H1 (cell line): ENCODE measurements around the gene TMEM183A. TPM values are rescaled to one million over a fixed set of nuclear protein-coding genes. Genes with fewer than 3 reads are reported as not detected.

Experiments
- CHD7 ChIP-seq: fragments of 300-600 bp; sonication (generic); IDR thresholded peaks from 2 replicates; pipeline ENCODE4 v1.7.1; 2012; ENCODE audit warnings: low read length, moderate library complexity, mild to moderate bottlenecking, inconsistent platforms; ENCODE audit not compliant: insufficient replicate concordance
- CTCF ChIP-seq, 3 experiments: IDR thresholded peaks; 1 replicate in 2 of 3; 2 replicates in 1 of 3; pipeline versions ENCODE4 v1.5.1 to v1.6.1; 2011; ENCODE audit warnings: low read length in 3 of 3, mild to moderate bottlenecking in 3 of 3, inconsistent platforms in 2 of 3, low read depth in 1 of 3, moderate library complexity in 1 of 3; ENCODE audit not compliant: insufficient read depth in 1 of 3; ENCODE audit errors: control extremely low read depth in 1 of 3
- TAF7 ChIP-seq: optimal IDR thresholded peaks from 2 replicates; pipeline ENCODE3; 2011; ENCODE audit warnings: low read depth, mild to moderate bottlenecking, inconsistent platforms, low read length, moderate library complexity, borderline replicate concordance
- TCF12 ChIP-seq: IDR thresholded peaks from 2 replicates; pipeline ENCODE4 v1.6.1; 2011; ENCODE audit warnings: low read depth, mild to moderate bottlenecking, low read length
- polyA plus RNA-seq, 7 experiments: library from polyadenylated mRNA; depleted of rRNA in 3 of 7; stranded (reverse) in 5 of 7; unstranded in 2 of 7; fragments of >200 nt in 5 of 7; fragments of 200-250 nt in 2 of 7; gene quantifications; 1 replicate in 5 of 7; 2 replicates in 1 of 7; 4 replicates in 1 of 7; pipeline versions ENCODE4 v1.2.1 to v1.2.3, GENCODE V29; 2011 to 2013; ENCODE audit warnings: missing spikeins in 2 of 7, mixed read lengths in 2 of 7
- total RNA-seq: library from RNA; stranded (reverse); fragmentation: NEBNext Ultra II Directional; extraction: Animal tissue kit (Norgen Biotek cat#: 25700); gene quantifications from 2 replicates; pipeline ENCODE4 v1.2.1, GENCODE V29; 2021

TMEM183A gene
- total and polyA plus RNA-seq, 2 of the 8 experiments (the other 6 are each of a cell fraction or from before 2014, with no cell fraction given) = 107 to 173 TPM

- TF ChIP-seq CHD7 = no peak
- TF ChIP-seq CTCF (IDR thresholded peaks at IDR 0.05; ENCODE audit: control extremely low read depth in 1 of 3, insufficient read depth in 1 of 3, low read depth in 1 of 3, low read length in 3 of 3) = no peak
- TF ChIP-seq TCF12 = no peak
- no peak for TF ChIP-seq TAF7
- TF ChIP-seq, all 59 proteins: peak for 0
Measured at GRCh38 chr1:202961220-202961880, 45.8 kb upstream of the TMEM183A start (continued).
